ENCODE measurements around the gene PXMP4. TPM values are rescaled to one million over a fixed set of nuclear protein-coding genes. Genes with fewer than 3 reads are reported as not detected.

PXMP4 gene
- total and polyA plus RNA-seq, 7 donors = 4.5 to 8.2 (median 6.6) TPM

GRCh38 chr20:33710681-33711445 lies 9.2 kb downstream of the PXMP4 start:
- Histone ChIP-seq H3K4me1 (no peaks in the 10 kb centered on the region), H3K27ac (no peak overlapping the region), H3K9me3 (no peaks in the 10 kb centered on the region), H3K4me3 (no peak overlapping the region), H3K36me3 (peaks cover 11 to 65% (median 20%) of the 10 kb centered on the region in 4 donors), H3K27me3 (no peaks in the 10 kb centered on the region)
- no peak for TF ChIP-seq EP300 (IDR thresholded peaks at IDR 0.05)
- TF ChIP-seq POLR2AphosphoS5 (IDR thresholded peaks at IDR 0.05) = no peak
- TF ChIP-seq POLR2A (IDR thresholded peaks at IDR 0.05) = no peak
- no peak for TF ChIP-seq CTCF (IDR thresholded peaks at IDR 0.05)
- intact Hi-C loops (cut with DNase I) = no loop called here
- WGBS, 2 donors = 67 to 72% methylated on average over 14 of the region's 14 CpGs
- DNase-seq = no peak

GRCh38 chr20:33709905-33710541 lies 10.1 kb downstream of the PXMP4 start:
- Histone ChIP-seq H3K4me3 (no peak overlapping the region), H3K36me3 (peaks cover 11 to 65% (median 20%) of the 10 kb centered on the region in 4 donors), H3K9me3 (no peaks in the 10 kb centered on the region), H3K27ac (no peak overlapping the region), H3K4me1 (no peaks in the 10 kb centered on the region), H3K27me3 (no peaks in the 10 kb centered on the region)
- 74 to 82% methylated on average over 16 of the region's 16 CpGs for WGBS, 2 donors
- no peak for DNase-seq
- intact Hi-C loops (cut with DNase I) = no loop called here
- no peak for TF ChIP-seq POLR2A (IDR thresholded peaks at IDR 0.05)
- no peak for TF ChIP-seq EP300 (IDR thresholded peaks at IDR 0.05)
- no peak for TF ChIP-seq CTCF (IDR thresholded peaks at IDR 0.05)
- TF ChIP-seq POLR2AphosphoS5 (IDR thresholded peaks at IDR 0.05) = no peak

DNA sequence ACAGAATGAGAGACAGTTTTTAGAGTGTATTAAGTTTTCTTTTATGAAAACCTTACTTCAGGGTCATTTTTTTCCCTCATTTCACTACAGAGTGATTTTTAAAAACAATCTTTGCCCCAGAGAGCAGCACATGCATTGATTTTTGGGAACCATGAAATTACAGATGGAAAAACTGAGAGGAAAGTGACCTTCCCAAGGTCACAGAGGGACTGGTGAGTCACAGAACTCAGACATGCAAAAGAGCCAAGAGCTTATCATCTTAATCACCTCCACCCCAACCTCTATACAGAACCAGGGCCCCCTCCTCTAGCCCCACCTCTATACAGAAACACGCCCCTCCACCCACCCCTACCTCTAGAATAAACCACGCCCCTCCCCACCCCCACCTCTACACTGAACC lies 10.7 kb downstream of the PXMP4 start:
- TF ChIP-seq POLR2AphosphoS5 (IDR thresholded peaks at IDR 0.05) (no peak), CTCF (IDR thresholded peaks at IDR 0.05) (no peak)
- Histone ChIP-seq H3K36me3 (peaks cover 11 to 60% (median 20%) of the 10 kb centered on the region in 4 donors), H3K4me3 (no peak overlapping the region), H3K27ac (no peak overlapping the region), H3K9me3 (no peaks in the 10 kb centered on the region), H3K4me1 (no peaks in the 10 kb centered on the region), H3K27me3 (no peaks in the 10 kb centered on the region)
- intact Hi-C loops (cut with DNase I) = no loop called here
- no peak for DNase-seq
- 67 to 82% methylated on average over 2 of the region's 2 CpGs for WGBS, 2 donors

- no peak for DNase-seq
Observed at GRCh38 chr20:33707668-33708067, 12.4 kb downstream of the PXMP4 start.

More at GRCh38 chr20:33707668-33708067, 12.4 kb downstream of the PXMP4 start:
- Histone ChIP-seq H3K4me3 (no peak overlapping the region), H3K27me3 (no peaks in the 10 kb centered on the region), H3K27ac (no peak overlapping the region), H3K4me1 (peaks cover 0 to 7% (median 7%) of the 10 kb centered on the region in 4 donors), H3K36me3 (peaks cover 4 to 43% (median 12%) of the 10 kb centered on the region in 4 donors), H3K9me3 (no peaks in the 10 kb centered on the region)
- no peak for TF ChIP-seq EP300 (IDR thresholded peaks at IDR 0.05)
- TF ChIP-seq POLR2AphosphoS5 (IDR thresholded peaks at IDR 0.05) = no peak
- TF ChIP-seq CTCF (IDR thresholded peaks at IDR 0.05) = no peak
- TF ChIP-seq POLR2A (IDR thresholded peaks at IDR 0.05) = no peak
- intact Hi-C loops (cut with DNase I) = no loop called here
- WGBS, 2 donors = 91 to 92% methylated on average over 11 of the region's 11 CpGs

Data from sigmoid colon (tissue), 7 donors.